Hindlimb muscle (tissue), 1 donor: ENCODE data around the gene PRKRIP1. TPM values are rescaled to one million over a fixed set of nuclear protein-coding genes. Genes with fewer than 3 reads are reported as not detected.
"Not testable (repeated sequence)": the region's sequence is repeated elsewhere in the genome, so short reads cannot be mapped to it uniquely, and the experiment has no call there.

Experiments
- DNase-seq: peaks from one replicate; pipeline ENCODE4 v3.0.0-alpha.2; 2013
- polyA plus RNA-seq: library from polyadenylated mRNA; unstranded; fragments of 120-200 nt; gene quantifications from one replicate; pipeline ENCODE4 v1.2.1, GENCODE V29; 2013; ENCODE audit not compliant: insufficient read length

The PRKRIP1 gene
- polyA plus RNA-seq, 1 donor: 30.6 TPM

DNA sequence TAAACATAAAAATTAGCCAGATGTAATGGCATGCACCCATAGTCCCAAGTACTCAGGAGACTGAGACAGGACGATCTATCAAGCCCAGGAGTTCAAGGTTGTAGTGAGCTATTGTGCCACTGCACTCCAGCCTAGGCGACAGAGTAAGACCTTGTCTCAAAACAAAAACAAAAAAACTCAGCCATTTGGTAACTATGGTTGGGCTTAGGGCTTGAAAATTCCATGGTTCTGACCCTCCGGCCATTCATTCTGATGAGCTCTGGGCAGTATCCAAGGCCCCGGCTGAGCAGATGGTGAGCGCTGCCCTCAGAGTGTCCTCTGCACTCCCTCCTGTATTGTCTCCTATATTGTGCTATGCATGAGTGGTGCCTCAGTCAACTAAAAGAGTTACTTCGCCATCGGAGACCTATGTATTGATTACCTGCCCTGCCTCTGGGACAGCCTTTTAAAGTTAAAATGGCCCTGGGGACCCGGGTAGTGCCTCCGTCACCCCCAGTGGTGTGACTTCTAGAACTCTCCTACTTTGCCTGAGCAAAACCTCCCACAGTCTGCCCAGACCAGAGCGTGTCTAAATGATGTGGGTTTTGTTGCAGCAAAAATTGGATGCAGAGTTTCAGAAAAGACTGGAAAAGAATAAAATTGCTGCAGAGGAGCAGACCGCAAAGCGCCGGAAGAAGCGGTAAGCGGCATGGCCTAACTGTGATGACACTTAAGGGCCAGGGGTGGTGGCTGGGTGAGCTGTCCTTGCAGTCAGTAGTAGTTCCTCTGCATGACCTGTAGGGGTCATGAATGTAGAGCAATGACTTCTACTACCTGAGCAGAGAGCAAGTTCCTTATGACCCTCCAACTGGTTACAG lies 8.1 kb downstream of the PRKRIP1 start:
- DNase-seq: no peak

DNA sequence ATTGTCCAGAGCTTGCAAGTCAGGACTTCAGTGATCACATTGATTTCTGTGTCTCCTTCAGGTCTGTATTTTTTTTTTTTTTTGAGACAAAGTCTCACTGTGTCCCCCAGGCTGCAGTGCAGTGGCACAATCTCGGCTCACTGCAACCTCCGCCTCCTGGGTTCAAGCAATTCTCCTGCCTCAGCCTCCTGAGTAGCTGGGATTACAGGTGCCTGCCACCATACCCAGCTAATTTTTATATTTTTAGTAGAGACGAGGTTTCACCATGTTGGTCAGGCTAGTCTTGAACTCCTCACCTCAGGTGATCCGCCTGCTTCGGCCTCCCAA lies 8.7 kb downstream of the PRKRIP1 start:
- not testable (repeated sequence) for DNase-seq

DNA sequence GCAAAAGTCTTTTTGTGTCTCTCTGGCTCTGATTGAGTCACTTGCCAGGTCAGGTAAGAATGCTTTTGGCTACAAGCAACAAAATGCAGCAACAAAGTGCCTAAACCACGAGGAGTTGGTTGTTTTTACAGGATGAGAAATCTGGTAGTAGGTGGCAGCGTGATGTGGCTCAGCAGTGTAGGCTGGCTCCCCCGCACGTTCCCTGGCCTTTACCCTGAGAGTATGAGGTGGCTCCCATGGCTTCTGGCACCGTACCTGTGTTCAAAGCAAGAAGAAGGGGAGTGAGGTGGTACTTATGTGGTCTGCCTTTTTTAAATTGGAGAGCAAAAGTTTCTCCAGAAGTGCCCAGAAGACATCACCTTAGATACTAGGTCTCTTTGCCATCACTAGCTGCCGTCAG lies 11.7 kb downstream of the PRKRIP1 start:
- DNase-seq: no peak

DNA sequence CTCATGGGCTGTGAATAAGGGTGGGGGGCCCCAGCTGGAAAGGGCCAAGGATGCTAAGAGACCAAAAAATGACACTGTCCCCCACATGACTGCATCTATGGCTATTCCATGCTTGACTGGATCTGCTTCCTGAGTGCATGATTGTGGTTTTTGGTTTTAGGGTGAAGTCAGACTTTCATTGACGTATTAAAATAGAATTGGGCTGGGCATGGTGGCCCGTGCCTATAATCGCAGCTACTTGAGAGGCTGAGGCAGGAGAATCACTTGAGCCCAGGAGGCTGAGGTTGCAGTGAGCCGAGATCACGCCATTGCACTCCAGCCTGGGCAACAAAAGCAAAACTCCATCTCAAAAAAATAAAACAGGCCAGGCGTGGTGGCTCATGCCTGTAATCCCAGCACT lies 12.4 kb downstream of the PRKRIP1 start:
- DNase-seq: not testable (repeated sequence)

DNA sequence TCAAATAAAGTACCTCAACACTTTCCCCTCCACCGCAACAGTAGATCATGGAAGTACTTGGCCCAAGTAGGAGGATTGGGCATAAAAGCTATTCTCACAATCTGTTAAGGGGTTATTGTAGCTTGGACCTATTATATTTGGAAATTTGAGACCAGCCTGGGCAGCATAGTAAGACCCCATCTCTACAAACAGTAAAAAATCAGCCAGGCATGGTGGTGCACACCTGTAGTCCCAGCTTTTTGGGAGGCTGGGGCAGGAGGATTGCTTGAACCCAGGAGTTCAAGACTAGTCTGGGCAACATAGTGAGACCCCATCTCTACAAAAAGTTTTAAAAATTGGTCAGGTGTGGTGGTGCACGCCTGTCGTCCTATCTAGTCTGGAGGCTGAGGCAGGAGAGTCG lies 13.2 kb downstream of the PRKRIP1 start:
- no peak for DNase-seq

DNA sequence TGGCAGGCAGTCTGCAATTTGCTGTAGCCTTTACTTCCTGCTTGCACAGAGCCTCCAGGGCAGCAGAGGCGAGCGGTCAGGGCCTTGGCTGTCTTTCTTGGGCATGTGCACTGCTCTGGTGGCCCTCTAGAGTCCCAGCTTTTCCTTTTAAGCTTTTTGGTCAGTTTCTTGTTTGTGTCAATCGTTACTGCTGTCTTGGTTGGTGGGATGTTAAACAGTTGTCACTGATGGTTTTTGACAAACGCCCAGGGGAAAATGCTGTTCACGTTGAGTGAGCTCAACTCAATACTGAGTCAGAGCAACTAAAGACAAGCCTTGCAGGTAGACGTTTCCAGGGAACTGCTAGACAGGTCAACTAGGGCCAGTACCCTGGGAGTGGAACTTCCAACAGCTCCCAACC lies 14.0 kb downstream of the PRKRIP1 start:
- DNase-seq: no peak

DNA sequence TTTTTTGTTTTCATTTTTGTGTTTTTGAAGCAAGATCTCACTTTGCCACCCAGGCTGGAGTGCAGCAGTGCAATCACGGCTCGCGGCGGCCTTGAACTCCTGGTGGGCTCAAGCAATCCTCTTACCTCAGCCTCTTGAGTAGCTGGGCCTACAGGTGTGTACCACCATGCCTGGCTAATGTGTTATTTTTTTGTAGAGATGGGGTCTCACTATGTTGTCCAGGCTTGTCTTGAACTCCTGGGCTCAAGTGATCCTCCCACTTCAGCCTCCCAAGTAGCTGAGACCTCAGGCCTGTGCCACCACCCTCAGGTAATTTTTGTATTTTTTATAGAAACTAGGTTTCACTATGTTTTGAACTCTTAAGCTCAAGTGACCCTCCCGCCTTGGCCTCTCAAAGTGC lies 14.8 kb downstream of the PRKRIP1 start:
- no peak for DNase-seq

DNA sequence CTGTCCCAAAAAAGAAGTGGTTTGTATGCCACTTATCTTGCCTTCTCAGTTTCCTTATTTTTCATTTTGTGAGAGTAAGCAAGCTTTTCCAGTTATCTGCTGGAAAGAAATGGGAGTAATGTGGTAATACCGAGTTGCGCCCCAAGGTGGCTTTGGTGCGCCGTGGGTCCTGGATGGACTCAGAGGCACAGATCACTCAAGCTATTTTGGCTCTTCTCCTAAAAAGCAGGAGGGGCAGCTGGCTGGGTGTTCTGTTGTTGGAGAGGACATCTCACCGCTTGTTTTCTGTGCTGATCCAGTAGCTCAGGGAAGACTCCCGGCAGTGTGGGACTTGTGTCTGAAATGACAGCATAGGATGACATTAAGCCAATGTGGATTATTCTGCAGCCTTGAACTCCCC lies 16.4 kb downstream of the PRKRIP1 start:
- DNase-seq: no peak

DNA sequence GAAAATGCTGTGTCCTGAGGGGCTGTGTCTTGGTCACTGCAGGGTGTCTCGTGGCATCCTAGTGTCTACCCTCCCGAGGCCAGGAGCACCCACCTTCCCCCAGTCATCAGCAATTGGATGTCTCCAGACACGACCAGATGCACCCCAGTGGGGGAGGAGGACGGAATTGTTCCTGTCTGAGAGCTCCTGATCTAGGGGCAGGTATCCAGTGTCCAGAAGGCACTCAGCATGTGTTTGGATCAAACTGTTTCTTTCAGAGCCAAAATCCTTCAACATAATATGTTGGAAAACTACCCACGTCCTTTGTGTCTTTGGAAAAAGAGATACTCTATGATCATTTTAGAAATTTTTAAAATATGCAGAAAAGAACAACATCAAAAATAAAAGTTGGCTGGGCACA lies 16.9 kb downstream of the PRKRIP1 start:
- DNase-seq: no peak

DNA sequence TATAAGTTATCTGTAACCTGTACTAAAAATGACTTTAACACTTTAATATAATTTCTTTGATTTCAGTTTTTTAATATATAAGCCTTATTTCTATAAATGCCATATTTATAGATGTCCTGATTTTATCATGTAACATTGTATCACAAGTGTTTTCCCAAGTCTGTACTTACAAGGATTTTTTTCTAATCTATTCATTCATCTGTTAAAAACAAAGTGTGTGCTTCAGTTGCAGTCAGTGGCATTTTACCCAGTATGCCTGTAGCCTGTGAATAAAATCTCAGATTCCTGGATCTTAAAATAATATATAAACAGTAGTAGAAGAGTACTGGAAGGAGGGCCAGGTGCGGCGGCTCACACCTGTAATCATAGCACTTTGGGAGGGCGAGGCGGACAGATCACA lies 17.4 kb downstream of the PRKRIP1 start:
- no peak for DNase-seq

DNA sequence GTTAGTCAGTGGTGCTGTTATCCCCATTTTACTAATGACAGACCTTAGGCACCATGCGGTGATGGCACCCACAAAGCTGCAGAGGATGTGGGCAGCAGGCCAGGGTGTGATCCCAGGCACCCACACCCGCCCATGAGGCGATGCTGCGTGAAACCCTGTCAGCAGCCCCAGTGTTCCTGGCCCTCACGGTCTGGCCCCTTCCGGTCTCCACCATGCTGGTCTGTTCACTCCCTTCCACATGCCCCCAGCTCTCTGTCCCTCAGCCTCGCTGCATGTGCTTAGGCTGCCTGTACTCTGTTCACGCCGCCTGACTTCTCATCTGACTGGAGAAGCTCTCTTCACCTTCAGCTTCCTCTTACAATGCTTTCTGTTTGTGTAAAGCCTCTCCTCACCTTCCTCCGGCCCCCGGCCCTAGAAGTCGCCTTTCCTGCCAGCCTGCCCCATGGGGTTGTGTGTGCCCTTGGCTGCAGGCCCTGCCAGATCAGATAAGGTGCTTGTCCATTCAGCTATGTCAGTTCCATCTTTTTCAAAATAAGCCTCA lies 19.6 kb downstream of the PRKRIP1 start:
- no peak for DNase-seq

DNA sequence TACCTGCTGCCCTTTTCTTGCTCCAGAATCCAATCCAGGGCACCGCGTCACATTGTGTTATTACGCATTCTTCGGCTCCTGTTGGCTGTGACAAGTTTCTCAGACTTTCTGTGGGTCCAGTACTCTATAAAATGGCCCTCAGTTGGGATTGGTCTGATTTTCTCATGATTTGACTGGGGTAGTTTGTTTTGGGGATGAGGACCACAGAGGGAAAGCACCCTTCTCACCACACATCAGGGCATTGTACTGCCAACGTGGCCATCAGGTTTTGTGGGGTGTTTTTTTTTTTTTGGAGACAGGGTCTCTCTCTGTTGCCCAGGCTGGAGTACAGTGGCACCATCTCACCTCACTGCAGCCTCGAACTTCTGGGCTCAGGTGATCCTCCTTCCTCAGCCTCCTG lies 20.2 kb downstream of the PRKRIP1 start:
- DNase-seq: no peak

DNA sequence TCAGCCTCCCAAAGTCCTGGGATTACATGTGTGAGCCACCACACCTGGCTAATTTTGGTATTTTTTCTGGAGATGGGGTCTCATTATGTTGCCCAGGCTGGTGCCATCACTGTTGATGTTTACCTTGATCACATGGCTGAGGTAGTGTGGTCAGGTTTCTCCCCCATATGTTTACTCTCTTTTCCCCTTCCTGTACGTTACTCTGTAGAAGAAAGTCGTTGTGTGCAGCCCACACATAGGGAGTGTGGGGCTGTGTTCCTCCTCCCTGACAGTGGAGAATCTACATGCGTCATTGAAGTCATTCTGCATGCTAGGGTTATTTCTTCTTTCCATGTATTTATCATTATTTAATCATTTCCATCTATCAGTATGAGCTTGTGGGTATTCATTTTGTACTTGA lies 20.9 kb downstream of the PRKRIP1 start:
- no peak for DNase-seq

DNA sequence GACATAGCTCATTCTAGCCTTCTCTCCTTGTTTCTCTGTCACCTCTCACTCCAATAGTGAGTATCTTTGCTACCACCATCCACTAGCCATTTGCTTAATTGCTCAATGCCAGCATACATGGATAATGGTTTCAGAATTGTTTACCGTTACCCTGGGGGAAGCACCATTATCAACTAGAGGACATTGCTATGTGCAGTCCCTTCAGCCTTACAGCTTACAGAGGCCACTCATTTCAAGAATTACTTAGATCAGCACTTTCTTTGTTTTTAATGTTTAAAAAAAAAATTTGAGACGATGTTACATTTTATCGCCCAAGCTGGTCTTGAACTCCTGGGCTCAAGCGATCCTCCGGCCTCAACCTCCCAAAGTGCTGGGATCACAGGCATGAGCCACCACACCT lies 22.4 kb downstream of the PRKRIP1 start:
- DNase-seq: no peak

DNA sequence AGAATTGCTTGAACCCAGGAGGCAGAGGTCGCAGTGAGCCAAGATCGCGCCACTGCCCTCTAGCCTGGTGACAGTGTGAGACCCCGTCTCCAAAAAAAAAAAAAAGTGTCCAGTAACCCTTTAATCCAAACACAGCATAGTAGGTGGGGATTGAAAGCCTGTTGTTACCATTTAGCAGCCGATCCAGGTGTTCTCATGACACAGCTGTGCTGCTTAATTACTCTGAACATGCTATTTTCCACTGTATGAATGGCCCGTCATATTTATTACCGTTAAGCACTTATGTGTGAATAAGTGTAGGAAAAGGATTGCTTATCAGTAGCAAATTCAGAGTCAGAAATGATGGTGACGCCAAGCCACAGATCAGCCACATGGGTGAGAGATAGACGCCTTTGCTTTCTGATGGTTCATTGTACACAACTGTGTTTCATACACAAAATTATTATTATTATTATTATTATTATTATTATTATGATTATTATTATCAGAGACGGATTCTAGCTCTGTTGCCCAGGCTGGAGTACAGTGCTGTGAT lies 25.6 kb downstream of the PRKRIP1 start:
- DNase-seq: no peak

DNA sequence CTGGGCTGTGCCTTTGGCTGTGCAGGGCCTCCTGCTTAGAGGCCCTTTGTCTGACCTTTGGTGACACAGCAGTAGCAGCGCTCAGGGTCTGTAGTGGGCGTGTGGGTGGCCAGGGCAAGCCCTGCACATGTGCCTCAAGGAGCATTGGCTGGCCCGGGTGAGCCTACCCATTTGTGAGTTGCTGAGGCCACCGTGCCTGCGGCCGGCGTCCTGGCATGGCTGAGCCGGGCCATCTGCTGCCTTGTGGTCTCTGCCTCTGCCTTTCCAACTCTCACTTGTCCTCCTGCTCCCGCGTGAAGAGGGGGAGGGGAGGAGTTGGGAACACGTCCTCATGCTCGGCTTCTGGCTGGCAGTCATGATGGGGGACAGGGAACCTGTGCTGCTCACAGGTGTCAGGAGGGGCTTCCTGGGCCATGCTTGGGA lies 28.0 kb downstream of the PRKRIP1 start:
- DNase-seq: no peak

DNA sequence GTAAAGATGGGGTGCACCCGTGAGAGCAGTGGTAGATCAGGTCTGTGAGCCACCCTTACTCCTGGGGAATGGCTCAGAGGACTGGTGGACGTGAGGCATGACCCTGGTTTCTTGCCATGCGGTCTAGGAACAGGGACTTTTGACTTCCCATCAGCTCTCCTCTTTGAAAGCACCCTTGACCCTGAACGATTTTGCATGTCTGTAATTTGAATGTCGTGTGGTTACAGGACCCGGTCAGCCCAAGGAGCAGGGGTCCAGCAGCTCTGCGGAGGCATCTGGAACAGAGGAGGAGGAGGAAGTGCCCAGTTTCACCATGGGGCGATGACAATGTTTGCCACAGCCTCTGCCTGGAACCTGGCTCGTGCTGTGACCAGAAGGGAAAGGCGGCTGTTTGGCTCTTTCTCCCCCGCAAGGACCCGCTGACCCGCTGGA lies 28.6 kb downstream of the PRKRIP1 start:
- no peak for DNase-seq

DNA sequence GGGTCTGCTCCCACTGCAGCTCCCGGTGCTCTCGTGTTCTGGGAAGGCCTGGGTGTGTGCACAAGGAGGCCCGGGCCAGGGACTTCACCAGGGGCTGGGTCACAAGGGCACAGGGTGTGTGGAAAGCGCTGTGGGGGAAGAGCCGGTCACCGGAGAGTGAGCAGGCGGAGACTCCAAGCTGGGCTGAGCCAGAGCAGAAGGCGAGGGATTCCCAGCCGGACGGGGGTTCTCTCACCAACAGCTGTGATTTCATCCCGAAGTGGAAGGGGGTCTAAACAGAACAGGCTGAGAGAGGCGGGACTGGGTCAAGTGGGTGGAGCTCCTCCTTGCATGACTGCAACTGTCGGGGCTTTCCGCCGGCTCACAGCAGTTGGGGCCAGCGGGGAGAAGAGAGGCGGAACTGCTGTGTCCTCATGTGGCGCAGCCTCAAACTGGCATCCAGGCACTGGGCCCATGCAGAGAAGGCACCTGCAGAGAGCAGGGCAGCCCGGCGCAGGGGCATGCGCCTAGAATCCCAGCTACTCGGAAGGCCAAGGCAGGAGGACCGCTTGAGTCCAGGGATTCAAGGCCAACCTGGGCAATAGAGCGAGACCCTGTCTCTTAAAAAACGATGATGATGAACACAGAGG lies 29.6 kb downstream of the PRKRIP1 start:
- DNase-seq: no peak

DNA sequence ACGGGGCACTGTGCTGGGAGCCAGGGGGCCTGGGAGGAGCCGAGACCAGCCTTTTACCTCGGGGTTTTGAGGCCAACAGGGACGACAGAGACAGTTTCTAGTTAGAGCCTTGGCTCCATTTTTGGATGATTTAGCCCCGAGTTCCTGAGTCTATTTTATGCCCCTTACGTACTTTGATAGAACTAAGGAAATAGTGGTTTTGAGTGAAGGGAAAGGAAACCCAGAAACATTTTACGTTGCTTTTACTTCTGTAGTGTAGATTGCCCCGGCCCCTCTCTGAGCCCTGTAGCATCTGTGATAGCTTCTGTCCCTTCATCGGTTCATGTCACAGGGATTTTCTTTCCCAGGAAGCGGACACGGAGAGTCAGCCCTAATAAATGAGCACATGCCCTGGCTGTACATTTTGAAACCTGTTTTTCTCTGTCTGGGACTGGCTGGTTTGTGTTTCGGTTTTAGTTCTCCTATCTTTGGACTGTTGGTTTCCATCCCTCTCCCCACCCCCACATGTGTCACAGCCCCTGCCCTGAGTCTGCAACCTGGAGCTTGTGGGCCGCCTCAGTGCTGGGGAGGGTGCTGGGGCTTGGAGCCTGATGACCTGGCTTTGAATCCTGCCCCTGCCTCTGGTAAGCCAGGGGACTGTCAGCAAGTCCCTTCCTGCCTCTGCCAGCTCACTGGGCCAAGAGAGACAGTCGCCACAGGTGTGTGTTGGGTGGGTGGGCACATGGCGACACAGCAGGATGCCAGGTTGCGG lies 30.3 kb downstream of the PRKRIP1 start:
- no peak for DNase-seq

DNA sequence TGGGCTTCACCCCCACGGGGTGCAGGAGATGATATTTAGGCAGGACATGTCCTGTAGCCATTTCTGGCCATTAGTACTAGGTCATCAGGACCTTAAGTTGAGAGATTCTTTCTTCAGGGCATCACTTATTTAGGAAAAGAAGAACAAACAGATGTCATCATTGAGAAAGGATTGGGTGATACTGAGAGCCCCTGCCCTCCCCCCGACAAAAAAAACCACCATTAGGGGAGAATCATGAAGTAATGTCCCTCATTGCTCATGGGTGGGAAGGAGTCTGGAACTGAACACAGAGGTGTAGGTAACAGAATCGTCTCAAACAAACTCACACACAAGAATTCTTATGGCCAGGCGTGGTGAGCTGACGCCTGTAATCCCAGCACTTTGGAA lies 30.8 kb downstream of the PRKRIP1 start:
- no peak for DNase-seq

DNA sequence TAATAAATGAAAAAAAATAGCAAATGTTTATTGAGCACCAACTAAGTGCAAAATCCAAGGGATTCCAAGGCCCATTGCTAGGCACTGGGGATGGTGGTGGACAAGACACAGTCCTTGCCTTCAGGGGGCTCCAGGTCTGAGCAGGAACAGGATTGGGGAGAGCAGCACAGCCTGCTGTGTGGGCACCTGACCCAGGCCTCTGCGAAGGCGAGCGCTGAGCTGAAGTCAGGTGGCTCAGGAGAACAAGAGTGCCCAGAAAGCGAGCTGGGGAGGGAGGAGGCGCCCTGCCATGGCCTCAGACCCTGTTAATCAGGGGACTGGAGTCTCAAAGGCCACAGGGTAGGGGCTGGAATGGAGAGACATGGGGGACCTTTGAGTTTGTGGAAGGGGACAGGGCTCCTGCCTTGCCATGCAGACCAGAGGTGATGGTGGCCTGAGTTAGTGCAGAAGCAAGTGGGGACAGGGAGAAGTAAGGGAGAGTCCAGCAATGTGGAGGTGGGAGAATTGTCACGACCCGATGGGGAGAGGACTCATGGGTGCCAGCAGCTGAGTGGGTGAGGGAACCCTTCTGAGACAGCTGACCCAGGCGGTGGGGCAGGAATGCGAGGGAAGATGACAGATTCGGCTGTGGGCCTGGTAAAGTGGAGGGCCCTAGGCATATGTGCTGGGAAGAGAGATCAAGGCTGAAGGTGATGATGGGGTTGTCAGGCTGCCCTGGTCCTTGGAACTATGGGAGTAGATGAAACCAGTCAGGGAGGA lies 33.2 kb downstream of the PRKRIP1 start:
- DNase-seq: no peak

DNA sequence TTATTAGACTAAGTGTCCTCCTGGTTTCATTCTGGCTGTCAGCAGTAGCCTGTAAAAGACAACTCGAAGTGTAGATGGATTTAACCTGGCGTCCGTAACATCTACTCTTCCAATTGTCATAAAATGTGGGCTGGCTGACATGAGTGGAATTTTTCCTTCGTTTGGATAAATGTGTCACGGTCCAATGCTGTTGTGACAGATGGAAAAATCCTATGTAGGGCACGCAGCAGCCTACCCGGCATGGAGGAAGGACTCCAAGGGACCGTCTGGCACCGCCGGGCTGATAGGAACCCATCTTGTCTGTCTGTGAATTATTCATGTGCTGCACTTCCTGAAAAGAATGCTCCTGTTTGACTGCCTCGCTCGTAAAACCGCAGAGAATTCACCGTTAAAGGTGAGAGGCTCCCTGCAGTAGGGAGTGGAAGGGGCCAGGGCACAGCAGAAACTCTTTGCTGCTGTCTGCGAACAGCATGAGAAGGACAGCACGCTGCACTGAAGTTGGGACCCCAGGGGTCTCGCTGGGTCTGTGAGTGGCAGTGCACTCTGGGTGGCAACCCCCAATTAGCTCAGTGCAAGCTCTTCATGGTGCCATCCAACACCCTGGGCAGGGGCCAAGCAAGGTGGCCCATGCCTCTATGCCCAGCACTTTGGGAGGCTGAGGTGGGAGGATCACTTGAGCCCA lies 35.6 kb downstream of the PRKRIP1 start:
- peak; percentile 49 for DNase-seq
